ENCODE results near the gene GOLGA2. TPM values are rescaled to one million over a fixed set of nuclear protein-coding genes. Genes with fewer than 3 reads are reported as not detected.
"Not testable (repeated sequence)": the region's sequence is repeated elsewhere in the genome, so short reads cannot be mapped to it uniquely, and the experiment has no call there.

The GOLGA2 gene
- total and polyA plus RNA-seq, 8 donors, result 37.9 to 105 (median 59.3) TPM

DNA sequence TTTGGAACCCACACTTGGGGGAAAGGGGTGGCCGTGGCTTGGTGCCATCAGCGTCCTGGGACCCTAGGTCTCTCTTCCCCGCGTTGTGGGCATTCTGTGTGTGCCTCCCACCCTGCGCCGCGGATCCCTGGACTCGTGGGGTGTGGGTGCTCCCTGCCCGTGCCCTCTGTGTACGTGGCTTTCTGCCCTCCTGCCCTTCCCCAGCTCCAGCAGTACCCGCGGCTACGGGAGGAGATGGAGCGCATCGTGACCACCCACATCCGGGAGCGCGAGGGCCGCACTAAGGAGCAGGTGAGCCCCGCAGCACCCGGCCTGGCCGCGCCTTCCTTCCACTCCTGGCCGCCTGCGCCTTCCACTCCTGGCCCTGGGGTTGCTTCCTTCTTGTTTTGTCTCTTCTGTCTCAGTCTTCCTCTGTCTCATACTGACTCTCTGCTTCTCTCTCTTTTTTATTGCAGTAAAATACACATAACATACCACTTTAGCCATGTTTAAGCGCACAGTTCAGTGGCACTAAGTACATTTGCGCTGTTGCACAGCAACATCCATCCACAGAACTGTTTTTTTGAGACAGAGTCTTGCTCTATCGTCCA lies 41.9 kb downstream of the GOLGA2 start:
- H3K4me1 ChIP-seq, result no peaks in the 10 kb centered on the region
- no peak for FAIRE-seq
- intact Hi-C loops (cut with DNase I), result no loop called here
- 69 to 79% methylated on average over 28 of the region's 28 CpGs for WGBS, 2 donors
- ATAC-seq, result no peak
- TF ChIP-seq, protein P1, sequence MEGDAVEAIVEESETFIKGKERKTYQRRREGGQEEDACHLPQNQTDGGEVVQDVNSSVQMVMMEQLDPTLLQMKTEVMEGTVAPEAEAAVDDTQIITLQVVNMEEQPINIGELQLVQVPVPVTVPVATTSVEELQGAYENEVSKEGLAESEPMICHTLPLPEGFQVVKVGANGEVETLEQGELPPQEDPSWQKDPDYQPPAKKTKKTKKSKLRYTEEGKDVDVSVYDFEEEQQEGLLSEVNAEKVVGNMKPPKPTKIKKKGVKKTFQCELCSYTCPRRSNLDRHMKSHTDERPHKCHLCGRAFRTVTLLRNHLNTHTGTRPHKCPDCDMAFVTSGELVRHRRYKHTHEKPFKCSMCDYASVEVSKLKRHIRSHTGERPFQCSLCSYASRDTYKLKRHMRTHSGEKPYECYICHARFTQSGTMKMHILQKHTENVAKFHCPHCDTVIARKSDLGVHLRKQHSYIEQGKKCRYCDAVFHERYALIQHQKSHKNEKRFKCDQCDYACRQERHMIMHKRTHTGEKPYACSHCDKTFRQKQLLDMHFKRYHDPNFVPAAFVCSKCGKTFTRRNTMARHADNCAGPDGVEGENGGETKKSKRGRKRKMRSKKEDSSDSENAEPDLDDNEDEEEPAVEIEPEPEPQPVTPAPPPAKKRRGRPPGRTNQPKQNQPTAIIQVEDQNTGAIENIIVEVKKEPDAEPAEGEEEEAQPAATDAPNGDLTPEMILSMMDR (IDR thresholded peaks at IDR 0.05), result no peak
- no peaks in the 10 kb centered on the region for H3K36me3 ChIP-seq
- H3K27me3 ChIP-seq, result no peaks in the 10 kb centered on the region
- no peak overlapping the region for H3K27ac ChIP-seq
- H3K9me3 ChIP-seq, result no peaks in the 10 kb centered on the region
- DNase-seq, result peak in 2 of 6 donors; percentile 11 to 64
- no peak overlapping the region for H3K4me3 ChIP-seq

DNA sequence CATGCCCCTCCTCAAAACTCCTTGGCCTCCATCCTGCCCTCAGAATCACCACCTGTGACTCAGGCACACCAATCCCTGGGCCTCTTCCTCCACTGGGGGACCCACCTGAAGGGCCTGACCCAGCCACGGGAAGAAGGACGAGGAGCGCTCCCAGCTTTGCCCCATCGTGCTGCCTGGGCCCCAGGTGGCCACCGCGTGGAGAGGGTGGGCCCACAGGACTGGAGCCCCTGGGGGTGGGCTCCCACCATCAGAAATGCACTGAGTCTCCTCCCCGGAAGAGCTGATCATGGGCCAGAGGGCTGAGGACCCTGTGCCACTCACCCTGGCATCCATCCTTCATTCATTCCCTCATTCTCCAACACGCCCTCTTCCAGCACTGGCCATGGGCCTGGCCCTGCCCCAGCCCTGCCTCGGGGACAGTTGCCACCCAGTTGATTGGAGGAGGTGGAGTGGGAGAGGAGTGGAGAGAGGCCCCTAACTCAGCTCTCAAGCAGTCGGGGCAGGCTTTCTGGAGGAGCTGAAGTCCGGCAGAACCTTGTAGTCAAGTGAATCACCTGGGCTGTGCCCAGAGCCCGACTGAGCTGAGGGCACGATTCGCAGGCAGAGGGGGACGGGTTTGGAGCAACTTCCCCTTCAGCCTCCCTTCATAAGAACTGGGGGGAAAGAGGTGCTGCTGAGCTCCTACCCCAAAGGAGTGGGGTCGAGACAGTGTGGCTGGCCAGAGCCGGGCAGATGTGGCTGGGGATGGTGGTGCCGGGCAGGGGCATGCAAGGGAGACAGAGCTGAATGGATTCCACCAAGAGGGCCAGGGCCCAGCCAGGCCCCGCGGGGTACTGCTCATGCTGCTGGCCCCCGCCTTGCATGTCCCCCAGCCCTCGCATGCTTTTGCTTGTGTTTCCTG lies 43.0 kb downstream of the GOLGA2 start:
- TF ChIP-seq, protein P1 (IDR thresholded peaks at IDR 0.05), result no peak
- H3K9me3 ChIP-seq, result no peaks in the 10 kb centered on the region
- WGBS, 2 donors, result 68 to 75% methylated on average over 18 to 22 of the region's 22 CpGs
- H3K27ac ChIP-seq, result no peak overlapping the region
- H3K4me3 ChIP-seq, result no peak overlapping the region
- no peaks in the 10 kb centered on the region for H3K27me3 ChIP-seq
- ATAC-seq (no peak), DNase-seq (no peak), FAIRE-seq (no peak)
- intact Hi-C loops (cut with DNase I), result no loop called here
- H3K36me3 ChIP-seq, result no peaks in the 10 kb centered on the region
- H3K4me1 ChIP-seq, result no peaks in the 10 kb centered on the region

DNA sequence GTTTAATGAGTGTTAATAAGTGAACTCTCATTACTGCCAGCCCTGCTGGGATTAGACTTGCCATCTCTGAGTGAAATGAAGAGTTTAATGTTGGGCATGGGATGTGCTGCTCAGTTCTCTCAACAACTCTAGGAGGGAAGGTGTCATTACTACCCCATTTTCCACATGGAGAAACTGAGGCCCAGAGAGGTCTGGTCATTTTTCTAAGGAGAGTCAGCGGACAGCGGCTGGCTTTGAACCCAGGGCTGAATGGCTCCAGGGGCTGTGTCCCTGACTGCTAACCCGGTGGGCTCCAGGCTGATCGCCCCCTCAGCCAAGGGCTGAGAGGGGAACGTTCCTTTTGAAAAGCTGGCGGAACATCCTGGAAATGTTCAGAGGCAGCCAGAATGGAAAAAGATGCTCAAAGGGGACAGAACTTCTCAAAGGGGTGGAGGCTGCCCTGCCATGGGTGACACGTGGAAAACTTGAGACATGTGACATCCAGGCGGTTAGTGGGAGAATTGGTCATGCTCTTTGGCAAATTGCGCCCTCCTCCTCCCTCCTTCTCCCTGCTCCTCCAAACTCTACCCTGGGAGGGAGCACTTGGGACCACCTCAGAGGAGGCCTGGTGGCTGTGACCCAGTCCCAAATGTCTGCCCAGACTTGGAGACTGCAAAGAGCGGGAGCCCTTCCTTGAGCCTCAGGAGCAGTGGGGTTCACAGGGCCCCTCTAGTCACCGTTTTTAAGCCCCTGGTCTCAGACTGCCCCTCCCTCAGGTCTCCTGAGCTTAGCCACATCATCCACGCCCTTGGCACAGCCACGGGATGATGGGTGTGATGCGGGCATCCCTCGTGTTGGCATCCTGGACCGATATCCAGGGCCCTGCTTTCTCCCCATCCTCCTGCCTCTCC lies 43.9 kb downstream of the GOLGA2 start:
- Histone ChIP-seq H3K27ac (no peak overlapping the region), H3K36me3 (no peaks in the 10 kb centered on the region), H3K4me3 (no peak overlapping the region), H3K27me3 (no peaks in the 10 kb centered on the region), H3K9me3 (no peaks in the 10 kb centered on the region), H3K4me1 (no peaks in the 10 kb centered on the region)
- ATAC-seq (peak in 2 of 4 donors; percentile 11 to 30), FAIRE-seq (no peak), DNase-seq (no peak)
- intact Hi-C loops (cut with DNase I), result no loop called here
- TF ChIP-seq, protein P1 (IDR thresholded peaks at IDR 0.05), result no peak
- 63 to 73% methylated on average over 16 of the region's 16 CpGs for WGBS, 2 donors

DNA sequence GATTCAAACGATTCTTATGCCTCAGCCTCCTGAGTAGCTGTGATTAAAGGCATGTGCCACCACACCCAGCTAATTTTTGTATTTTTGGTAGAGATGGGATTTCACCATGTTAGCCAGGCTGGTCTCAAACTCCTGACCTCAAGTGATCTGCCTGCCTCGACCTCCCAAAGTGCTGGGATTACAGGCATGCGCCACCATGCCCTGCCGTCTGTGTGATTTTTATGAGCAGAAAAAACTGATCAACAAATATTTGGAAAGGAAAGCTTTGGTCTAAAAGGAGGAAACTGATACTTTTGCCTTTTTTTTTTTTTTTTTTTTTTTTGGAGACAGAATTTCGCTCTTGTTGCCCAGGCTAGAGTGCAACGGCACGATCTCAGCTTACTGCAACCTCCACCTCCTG lies 44.9 kb downstream of the GOLGA2 start:
- DNase-seq; H3K4me3 ChIP-seq; H3K4me1 ChIP-seq; H3K9me3 ChIP-seq; H3K27me3 ChIP-seq; H3K27ac ChIP-seq; ATAC-seq; H3K36me3 ChIP-seq; FAIRE-seq; intact Hi-C loops (cut with DNase I): not testable (repeated sequence)
- WGBS, 2 donors, result 85 to 90% methylated on average over 7 of the region's 7 CpGs

DNA sequence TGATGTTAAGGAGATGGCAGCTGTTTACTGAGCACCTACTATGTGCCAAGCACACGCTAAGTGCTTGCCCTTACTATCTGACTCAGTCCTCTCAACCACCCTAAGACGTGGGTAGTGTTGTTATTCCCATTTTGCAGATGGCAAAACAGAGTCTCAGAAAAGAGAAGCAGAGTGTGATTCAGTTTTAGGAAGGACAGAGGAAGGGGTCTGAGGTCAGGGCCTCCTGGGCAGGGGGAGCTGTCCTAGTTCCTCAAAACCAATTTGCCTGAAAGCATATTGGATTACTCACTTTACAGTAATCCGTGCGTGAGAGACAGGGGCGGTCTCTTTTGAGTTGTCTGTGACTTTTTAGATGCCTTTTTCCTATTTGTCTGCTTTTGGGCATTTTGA lies 49.4 kb downstream of the GOLGA2 start:
- Histone ChIP-seq H3K27ac (no peak overlapping the region), H3K27me3 (no peaks in the 10 kb centered on the region), H3K4me3 (no peak overlapping the region), H3K4me1 (no peaks in the 10 kb centered on the region), H3K9me3 (no peaks in the 10 kb centered on the region), H3K36me3 (no peaks in the 10 kb centered on the region)
- intact Hi-C loops (cut with DNase I), result no loop called here
- ATAC-seq (no peak), FAIRE-seq (no peak), DNase-seq (no peak)
- WGBS, 2 donors, result 78 to 85% methylated on average over 5 of the region's 5 CpGs
- TF ChIP-seq, protein P1 (IDR thresholded peaks at IDR 0.05), result no peak

Measured in pancreas (tissue), 10 donors.